Measurements from ENCODE around the gene SNRNP25. TPM values are rescaled to one million over a fixed set of nuclear protein-coding genes. Genes with fewer than 3 reads are reported as not detected.
A peak's percentile ranks its signal among the peaks of the same experiment; 100 is the strongest.

SNRNP25 gene
- total and polyA plus RNA-seq, 4 donors, result 15.1 to 22.2 (median 17.7) TPM

GRCh38 chr16:84718-85406, 31.2 kb downstream of the SNRNP25 start:
- H3K9ac ChIP-seq (ENCODE audit: low read depth in 1 of 2, low read length in 2 of 2), result no peak overlapping the region
- H3K27me3 ChIP-seq (ENCODE audit: control insufficient read depth in 4 of 4, insufficient read depth in 4 of 4, low read length in 3 of 4), result no peaks in the 10 kb centered on the region
- H3K36me3 ChIP-seq (ENCODE audit: control insufficient read depth in 4 of 4, insufficient read depth in 3 of 4, low read depth in 1 of 4, low read length in 3 of 4), result peaks cover 0 to 41% (median 11%) of the 10 kb centered on the region in 4 donors
- no peaks in the 10 kb centered on the region for H3K9me3 ChIP-seq (ENCODE audit: control insufficient read depth in 4 of 4, low read length in 3 of 4)
- H3K27ac ChIP-seq (ENCODE audit: low read depth in 1 of 2, low read length in 2 of 2), result peak overlapping the region; percentile 19 to 28
- H3K4me1 ChIP-seq (ENCODE audit: control insufficient read depth in 4 of 4, insufficient read depth in 4 of 4, low read length in 3 of 4), result peaks cover 0 to 17% (median 4%) of the 10 kb centered on the region in 4 donors
- 67% methylated on average over 7 of the region's 7 CpGs for WGBS
- no peak for TF ChIP-seq ATF3 (IDR thresholded peaks at IDR 0.05)
- no peak for TF ChIP-seq ZBTB33 (IDR thresholded peaks at IDR 0.05)
- TF ChIP-seq JUND (IDR thresholded peaks at IDR 0.05), result peak in 1 of 2 donors; percentile 21
- DNase-seq (ENCODE audit: low spot score), result no peak
- H3K4me3 ChIP-seq (ENCODE audit: low read depth in 1 of 3, low read length in 3 of 3), result no peak overlapping the region

- Histone ChIP-seq H3K27ac (ENCODE audit: low read depth in 1 of 2, low read length in 2 of 2) (no peak overlapping the region), H3K4me3 (ENCODE audit: low read depth in 1 of 3, low read length in 3 of 3) (no peak overlapping the region), H3K4me1 (ENCODE audit: control insufficient read depth in 4 of 4, insufficient read depth in 4 of 4, low read length in 3 of 4) (peaks cover 0 to 17% (median 4%) of the 10 kb centered on the region in 4 donors), H3K27me3 (ENCODE audit: control insufficient read depth in 4 of 4, insufficient read depth in 4 of 4, low read length in 3 of 4) (no peaks in the 10 kb centered on the region), H3K36me3 (ENCODE audit: control insufficient read depth in 4 of 4, insufficient read depth in 3 of 4, low read depth in 1 of 4, low read length in 3 of 4) (peaks cover 0 to 42% (median 11%) of the 10 kb centered on the region in 4 donors), H3K9me3 (ENCODE audit: control insufficient read depth in 4 of 4, low read length in 3 of 4) (no peaks in the 10 kb centered on the region), H3K9ac (ENCODE audit: low read depth in 1 of 2, low read length in 2 of 2) (no peak overlapping the region)
- TF ChIP-seq MAX (IDR thresholded peaks at IDR 0.05) (no peak), ZBTB33 (IDR thresholded peaks at IDR 0.05) (no peak), TAF1 (conservative IDR thresholded peaks at IDR 0.05) (no peak)
- 90% methylated on average over 18 of the region's 18 CpGs for WGBS
- no peak for DNase-seq (ENCODE audit: low spot score)
Observed at GRCh38 chr16:85407-85782, 31.8 kb downstream of the SNRNP25 start.

DNA sequence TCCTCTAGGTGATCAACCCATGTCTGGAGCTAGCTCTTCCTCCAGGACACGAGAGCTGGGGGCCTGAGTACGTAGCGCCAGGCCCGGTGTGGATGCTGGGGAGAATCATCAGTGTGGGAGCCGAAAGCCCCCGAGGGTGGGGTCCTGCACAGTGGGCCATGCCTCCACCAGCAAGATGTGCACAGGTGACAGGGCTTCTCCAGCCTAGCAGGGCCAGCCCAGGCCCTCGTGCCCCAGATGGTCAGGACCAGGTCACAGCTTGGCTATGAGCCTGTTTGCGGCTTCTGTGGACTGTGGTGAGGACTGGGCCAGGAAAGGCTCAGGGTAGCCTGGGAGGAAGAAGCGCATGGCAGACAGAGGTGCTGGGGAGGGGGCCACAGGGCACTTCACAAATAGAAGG, 32.2 kb downstream of the SNRNP25 start:
- H3K27me3 ChIP-seq (ENCODE audit: control insufficient read depth in 4 of 4, insufficient read depth in 4 of 4, low read length in 3 of 4), result no peaks in the 10 kb centered on the region
- no peak overlapping the region for H3K4me3 ChIP-seq (ENCODE audit: low read depth in 1 of 3, low read length in 3 of 3)
- no peak overlapping the region for H3K9ac ChIP-seq (ENCODE audit: low read depth in 1 of 2, low read length in 2 of 2)
- H3K36me3 ChIP-seq (ENCODE audit: control insufficient read depth in 4 of 4, insufficient read depth in 3 of 4, low read depth in 1 of 4, low read length in 3 of 4), result peaks cover 0 to 42% (median 12%) of the 10 kb centered on the region in 4 donors
- no peak for DNase-seq (ENCODE audit: low spot score)
- no peaks in the 10 kb centered on the region for H3K9me3 ChIP-seq (ENCODE audit: control insufficient read depth in 4 of 4, low read length in 3 of 4)
- peaks cover 0 to 17% (median 4%) of the 10 kb centered on the region in 4 donors for H3K4me1 ChIP-seq (ENCODE audit: control insufficient read depth in 4 of 4, insufficient read depth in 4 of 4, low read length in 3 of 4)
- 77% methylated on average over 9 of the region's 9 CpGs for WGBS
- TF ChIP-seq, protein P1, sequence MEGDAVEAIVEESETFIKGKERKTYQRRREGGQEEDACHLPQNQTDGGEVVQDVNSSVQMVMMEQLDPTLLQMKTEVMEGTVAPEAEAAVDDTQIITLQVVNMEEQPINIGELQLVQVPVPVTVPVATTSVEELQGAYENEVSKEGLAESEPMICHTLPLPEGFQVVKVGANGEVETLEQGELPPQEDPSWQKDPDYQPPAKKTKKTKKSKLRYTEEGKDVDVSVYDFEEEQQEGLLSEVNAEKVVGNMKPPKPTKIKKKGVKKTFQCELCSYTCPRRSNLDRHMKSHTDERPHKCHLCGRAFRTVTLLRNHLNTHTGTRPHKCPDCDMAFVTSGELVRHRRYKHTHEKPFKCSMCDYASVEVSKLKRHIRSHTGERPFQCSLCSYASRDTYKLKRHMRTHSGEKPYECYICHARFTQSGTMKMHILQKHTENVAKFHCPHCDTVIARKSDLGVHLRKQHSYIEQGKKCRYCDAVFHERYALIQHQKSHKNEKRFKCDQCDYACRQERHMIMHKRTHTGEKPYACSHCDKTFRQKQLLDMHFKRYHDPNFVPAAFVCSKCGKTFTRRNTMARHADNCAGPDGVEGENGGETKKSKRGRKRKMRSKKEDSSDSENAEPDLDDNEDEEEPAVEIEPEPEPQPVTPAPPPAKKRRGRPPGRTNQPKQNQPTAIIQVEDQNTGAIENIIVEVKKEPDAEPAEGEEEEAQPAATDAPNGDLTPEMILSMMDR (IDR thresholded peaks at IDR 0.05; ENCODE audit: low read depth, low read length, missing input control), result no peak
- no peak for TF ChIP-seq NR2F2 (IDR thresholded peaks at IDR 0.05)
- TF ChIP-seq RAD21 (IDR thresholded peaks at IDR 0.05), result no peak
- TF ChIP-seq ATF3 (IDR thresholded peaks at IDR 0.05), result no peak
- no peak for TF ChIP-seq HNF4A (conservative IDR thresholded peaks at IDR 0.05)
- TF ChIP-seq YY1 (IDR thresholded peaks at IDR 0.05), result no peak
- TF ChIP-seq REST (IDR thresholded peaks at IDR 0.05), result no peak
- no peak for TF ChIP-seq RXRA (IDR thresholded peaks at IDR 0.05)
- TF ChIP-seq HNF4G (IDR thresholded peaks at IDR 0.05), result no peak
- TF ChIP-seq GABPA (IDR thresholded peaks at IDR 0.05 in 1 of 2, conservative IDR thresholded peaks at IDR 0.05 in 1 of 2), result no peak
- no peak for TF ChIP-seq FOXA1 (IDR thresholded peaks at IDR 0.05)
- no peak for TF ChIP-seq SP1 (IDR thresholded peaks at IDR 0.05)
- H3K27ac ChIP-seq (ENCODE audit: low read depth in 1 of 2, low read length in 2 of 2), result no peak overlapping the region

All from liver (tissue), 9 donors.